Tibial nerve (tissue), 4 donors: Measurements from ENCODE around the gene FIBCD1. TPM values are rescaled to one million over a fixed set of nuclear protein-coding genes. Genes with fewer than 3 reads are reported as not detected.
"Not testable (repeated sequence)": the region's sequence is repeated elsewhere in the genome, so short reads cannot be mapped to it uniquely, and the experiment has no call there.

ENCODE experiments used
- DNase-seq, 2 donors: peaks; one replicate each; pipeline ENCODE4 v3.0.0-alpha.2; 2019; ENCODE audit warnings: low spot score in 2 of 2
- H3K27ac ChIP-seq, 4 donors: fragments of 200-600 bp; sonication (generic) in 3 of 4; one replicate each; pipeline ENCODE4 v1.5.1; 2017 to 2019; ENCODE audit warnings: mild to moderate bottlenecking in 1 of 4
- H3K27me3 ChIP-seq, 2 donors: fragments of 200-600 bp; sonication (generic) in 1 of 2; one replicate each; pipeline versions ENCODE4 v1.5.1 to v1.6.0; 2017 to 2019
- H3K36me3 ChIP-seq, 3 donors: fragments of 200-600 bp; sonication (generic); one replicate each; pipeline ENCODE4 v1.5.1; 2018 to 2019
- H3K4me1 ChIP-seq, 4 donors: fragments of 200-600 bp; sonication (generic) in 3 of 4; one replicate each; pipeline ENCODE4 v1.5.1; 2017 to 2019
- H3K4me3 ChIP-seq, 4 donors: fragments of 200-600 bp; sonication (generic) in 3 of 4; one replicate each; pipeline ENCODE4 v1.5.1; 2017 to 2019; ENCODE audit warnings: mild to moderate bottlenecking in 1 of 4, moderate library complexity in 1 of 4
- H3K9me3 ChIP-seq, 4 donors: fragments of 200-600 bp; sonication (generic) in 3 of 4; one replicate each; pipeline ENCODE4 v1.5.1; 2017 to 2019
- EP300 ChIP-seq, 2 donors: sonication (generic); formaldehyde crosslinking; IDR thresholded peaks; one replicate each; pipeline ENCODE4 v1.6.1; 2017; ENCODE audit warnings: antibody characterized with exemption in 2 of 2, mild to moderate bottlenecking in 1 of 2
- POLR2A ChIP-seq, 2 donors: fragments of 450-650 bp; IDR thresholded peaks; one replicate each; pipeline ENCODE4 v1.6.1; 2017; ENCODE audit warnings: antibody characterized with exemption in 2 of 2, mild to moderate bottlenecking in 2 of 2, moderate library complexity in 2 of 2
- WGBS, 2 donors: methylation state at CpG; one replicate each; pipeline ENCODE4 v1.1.5; 2018; 5-methylcytosine and 5-hydroxymethylcytosine counted together
- total RNA-seq, 4 donors: library from RNA; depleted of rRNA; stranded (reverse); fragments of >200 nt; gene quantifications; one replicate each; pipeline ENCODE4 v1.1.0, GENCODE V29; 2016
- TF ChIP-seq, protein P1 (sequence below), 5 experiments: fragments of 200-600 bp in 3 of 5; fragments of 450-650 bp in 2 of 5; sonication (generic) in 3 of 5; IDR thresholded peaks; one replicate each; pipeline ENCODE4 v1.5.1; 2016 to 2019; ENCODE audit warnings: antibody characterized with exemption in 5 of 5, mild to moderate bottlenecking in 3 of 5, moderate library complexity in 2 of 5

Gene FIBCD1
- total RNA-seq, 4 donors from 2014 or later: not detected

DNA sequence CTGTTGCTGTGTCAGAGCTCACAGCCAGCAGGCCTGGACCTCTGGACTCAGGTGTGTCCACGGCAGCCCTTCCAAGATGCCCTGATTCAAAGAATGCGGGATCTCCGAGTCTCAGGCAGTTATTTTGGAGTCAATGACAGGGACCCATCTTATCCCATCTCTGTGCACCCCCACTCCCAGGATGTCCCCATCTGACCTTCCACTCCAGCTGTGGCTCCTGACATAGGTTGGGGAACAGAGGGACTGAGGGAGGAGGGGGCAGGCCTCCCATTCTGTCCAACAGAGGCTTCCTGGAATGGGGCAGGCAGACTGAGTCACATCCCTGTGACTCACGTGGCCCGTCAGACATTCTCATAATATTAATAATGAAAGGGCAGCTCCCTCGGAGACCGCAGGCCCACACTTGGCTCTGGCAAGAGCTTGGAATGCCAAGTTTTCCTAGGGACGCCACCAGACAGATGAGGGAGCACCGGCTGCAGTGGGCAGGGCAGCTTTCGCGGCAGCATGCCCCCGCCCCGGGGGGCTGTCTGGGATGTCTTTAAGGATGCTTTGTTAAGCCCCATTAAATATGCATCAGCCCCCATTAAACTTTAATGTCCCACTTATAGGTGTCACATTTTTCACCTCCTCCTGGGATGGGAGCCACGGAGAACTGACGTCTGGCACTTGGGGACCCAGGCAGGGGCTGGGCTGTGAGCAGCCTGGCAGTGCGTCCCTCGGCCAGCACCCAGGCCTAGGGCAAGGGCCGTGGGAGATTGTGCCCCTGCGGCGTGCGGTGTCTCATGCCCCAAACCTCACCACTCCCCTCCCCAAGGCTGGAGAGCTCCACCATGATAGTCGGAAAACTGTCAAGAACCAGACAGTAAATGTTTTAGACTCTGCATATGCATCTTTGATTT lies 23.6 kb upstream of the FIBCD1 start:
- 46 to 54% methylated on average over 20 to 22 of the region's 22 CpGs for WGBS, 2 donors
- Histone ChIP-seq H3K4me3 (no peak overlapping the region), H3K4me1 (no peaks in the 10 kb centered on the region), H3K36me3 (no peaks in the 10 kb centered on the region), H3K9me3 (peaks cover 0 to 13% (median 0%) of the 10 kb centered on the region in 4 donors), H3K27ac (no peak overlapping the region), H3K27me3 (peaks cover 0 to 7% of the 10 kb centered on the region in 2 donors)
- no peak for DNase-seq
- no peak for TF ChIP-seq EP300 (IDR thresholded peaks at IDR 0.05)
- TF ChIP-seq POLR2A (IDR thresholded peaks at IDR 0.05): no peak
- TF ChIP-seq, protein P1, sequence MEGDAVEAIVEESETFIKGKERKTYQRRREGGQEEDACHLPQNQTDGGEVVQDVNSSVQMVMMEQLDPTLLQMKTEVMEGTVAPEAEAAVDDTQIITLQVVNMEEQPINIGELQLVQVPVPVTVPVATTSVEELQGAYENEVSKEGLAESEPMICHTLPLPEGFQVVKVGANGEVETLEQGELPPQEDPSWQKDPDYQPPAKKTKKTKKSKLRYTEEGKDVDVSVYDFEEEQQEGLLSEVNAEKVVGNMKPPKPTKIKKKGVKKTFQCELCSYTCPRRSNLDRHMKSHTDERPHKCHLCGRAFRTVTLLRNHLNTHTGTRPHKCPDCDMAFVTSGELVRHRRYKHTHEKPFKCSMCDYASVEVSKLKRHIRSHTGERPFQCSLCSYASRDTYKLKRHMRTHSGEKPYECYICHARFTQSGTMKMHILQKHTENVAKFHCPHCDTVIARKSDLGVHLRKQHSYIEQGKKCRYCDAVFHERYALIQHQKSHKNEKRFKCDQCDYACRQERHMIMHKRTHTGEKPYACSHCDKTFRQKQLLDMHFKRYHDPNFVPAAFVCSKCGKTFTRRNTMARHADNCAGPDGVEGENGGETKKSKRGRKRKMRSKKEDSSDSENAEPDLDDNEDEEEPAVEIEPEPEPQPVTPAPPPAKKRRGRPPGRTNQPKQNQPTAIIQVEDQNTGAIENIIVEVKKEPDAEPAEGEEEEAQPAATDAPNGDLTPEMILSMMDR (IDR thresholded peaks at IDR 0.05): no peak

DNA sequence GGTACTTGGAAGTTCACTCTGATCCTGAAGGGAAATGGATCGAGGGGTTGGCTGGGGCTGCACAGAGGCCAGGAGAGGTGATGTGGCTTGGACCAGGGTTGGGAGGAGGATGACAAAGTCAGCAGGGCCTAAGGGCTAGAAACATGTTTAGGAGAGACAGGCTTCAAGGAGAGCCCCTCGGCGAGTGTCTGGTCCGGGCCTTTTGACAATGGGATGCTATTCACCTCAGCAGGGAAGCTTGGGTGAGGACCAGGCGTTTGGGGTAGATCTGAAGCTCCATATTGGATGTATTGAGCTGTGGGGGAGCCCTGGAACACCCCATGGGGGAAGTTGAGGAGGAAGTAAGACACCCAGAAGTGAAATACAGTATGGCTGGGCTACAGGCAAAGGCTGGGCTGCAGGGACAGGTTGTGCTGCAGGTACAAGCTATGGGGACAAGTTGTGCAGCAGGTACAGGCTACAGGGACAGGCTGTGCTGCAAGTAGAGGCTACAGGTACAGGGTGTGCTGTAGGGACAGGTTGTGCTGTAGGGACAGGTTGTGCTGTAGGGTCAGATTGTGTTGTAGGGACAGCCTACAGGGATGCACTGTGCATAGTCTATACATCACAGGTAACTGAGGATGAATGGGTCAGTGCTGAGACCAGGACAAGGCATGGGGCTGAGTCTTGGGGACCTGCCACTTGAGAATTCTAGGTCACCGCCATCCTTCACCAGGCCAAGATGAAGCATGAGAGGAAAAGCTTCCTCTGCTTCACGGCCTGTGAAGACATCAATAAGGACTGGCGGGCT lies 22.7 kb upstream of the FIBCD1 start:
- WGBS, 2 donors: 82 to 83% methylated on average over 8 of the region's 8 CpGs
- TF ChIP-seq, protein P1 (IDR thresholded peaks at IDR 0.05): no peak
- TF ChIP-seq POLR2A (IDR thresholded peaks at IDR 0.05): no peak
- TF ChIP-seq EP300 (IDR thresholded peaks at IDR 0.05): no peak
- Histone ChIP-seq H3K4me1 (no peaks in the 10 kb centered on the region), H3K27ac (no peak overlapping the region), H3K36me3 (no peaks in the 10 kb centered on the region), H3K9me3 (peaks cover 0 to 13% (median 0%) of the 10 kb centered on the region in 4 donors), H3K4me3 (no peak overlapping the region), H3K27me3 (peaks cover 0 to 13% of the 10 kb centered on the region in 2 donors)
- no peak for DNase-seq

DNA sequence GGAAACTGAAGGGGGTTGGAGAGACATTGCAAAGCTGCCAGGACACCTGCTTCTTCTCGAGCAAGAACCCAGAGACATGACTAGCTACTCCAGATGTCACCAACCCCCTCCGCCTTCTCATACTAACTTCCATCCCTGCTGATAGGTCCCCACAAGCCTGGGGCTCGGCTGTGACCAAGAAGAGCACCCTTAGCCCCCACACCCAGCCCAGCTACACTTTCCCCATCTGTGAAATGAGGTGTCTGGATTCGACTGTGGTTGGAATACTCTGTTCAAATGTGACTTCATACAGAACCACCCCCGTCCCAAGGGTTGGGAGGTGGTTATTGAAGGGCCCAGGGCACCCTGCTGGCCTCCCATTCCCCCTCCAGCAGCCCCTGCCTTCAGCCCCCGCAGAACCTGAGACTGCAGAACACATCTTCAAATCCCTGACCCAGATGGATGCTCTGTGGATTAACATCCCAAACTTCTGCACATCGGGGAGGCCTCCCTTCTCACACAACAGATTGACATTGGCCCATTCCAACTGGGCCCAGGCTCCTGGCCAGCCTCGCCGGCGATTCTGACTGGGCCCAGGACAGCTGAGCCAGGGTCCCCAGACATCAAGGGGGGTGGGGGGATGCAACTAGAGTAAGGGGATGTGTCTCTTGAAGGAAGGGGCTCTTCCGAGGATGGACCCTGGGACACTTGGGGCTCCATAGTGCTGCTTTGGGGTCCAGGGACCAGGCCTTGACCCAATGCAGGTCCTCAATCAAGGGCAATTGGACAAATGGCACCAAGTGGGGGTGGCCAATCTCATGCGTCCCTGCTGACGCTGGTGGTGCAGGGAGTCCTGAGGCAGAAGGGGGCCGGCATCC lies 21.7 kb upstream of the FIBCD1 start:
- Histone ChIP-seq H3K4me3 (no peak overlapping the region), H3K36me3 (no peaks in the 10 kb centered on the region), H3K4me1 (no peaks in the 10 kb centered on the region), H3K27ac (no peak overlapping the region), H3K9me3 (peaks cover 0 to 13% (median 0%) of the 10 kb centered on the region in 4 donors), H3K27me3 (peaks cover 0 to 20% of the 10 kb centered on the region in 2 donors)
- TF ChIP-seq EP300 (IDR thresholded peaks at IDR 0.05) (no peak), POLR2A (IDR thresholded peaks at IDR 0.05) (no peak)
- TF ChIP-seq, protein P1 (IDR thresholded peaks at IDR 0.05): no peak
- 87 to 88% methylated on average over 14 of the region's 14 CpGs for WGBS, 2 donors
- DNase-seq: no peak

DNA sequence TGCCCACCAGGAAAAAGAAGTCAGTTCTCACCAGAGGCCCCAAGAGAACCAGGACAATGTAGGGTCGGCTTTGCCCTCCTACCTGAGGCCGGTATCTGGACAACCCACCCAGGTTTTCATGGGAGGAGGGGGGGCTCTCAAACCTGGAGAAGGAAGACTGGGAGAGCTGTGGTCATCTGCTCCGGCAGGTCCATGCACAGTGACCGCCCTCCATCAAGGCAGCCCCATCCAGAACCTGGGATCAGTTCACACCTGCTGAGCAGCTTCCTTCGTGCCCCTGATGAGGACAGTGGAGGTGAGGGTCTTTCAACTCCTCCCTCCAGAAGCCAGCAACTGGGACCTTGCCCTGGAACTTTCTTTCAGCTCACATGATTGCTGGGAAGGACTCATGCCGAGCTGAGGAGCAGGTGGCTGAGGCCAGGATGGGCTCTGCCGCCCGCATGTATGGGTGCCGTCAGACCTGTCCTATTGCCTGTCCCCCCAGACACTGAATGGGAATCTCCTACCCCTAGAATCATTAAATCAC lies 20.8 kb upstream of the FIBCD1 start:
- 86 to 88% methylated on average over 9 of the region's 9 CpGs for WGBS, 2 donors

DNA sequence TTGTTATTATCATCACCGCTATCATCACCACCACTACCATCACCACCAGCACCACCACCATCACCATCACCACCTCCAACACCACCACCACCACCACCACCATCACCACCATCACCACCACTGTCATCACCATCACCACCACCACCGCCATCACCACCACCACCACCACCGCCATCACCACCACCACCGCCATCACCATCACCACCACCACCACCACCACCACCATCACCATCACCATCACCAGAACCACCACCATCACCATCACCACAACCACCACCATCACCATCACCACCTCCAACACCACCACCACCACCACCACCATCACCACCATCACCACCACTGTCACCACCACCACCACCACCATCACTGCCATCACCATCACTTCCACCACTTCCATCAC lies 19.5 kb upstream of the FIBCD1 start:
- not testable (repeated sequence) for H3K36me3 ChIP-seq, H3K4me3 ChIP-seq, H3K27ac ChIP-seq, DNase-seq, H3K9me3 ChIP-seq, H3K4me1 ChIP-seq
- WGBS, 2 donors: 75 to 88% methylated on average over 4 of the region's 4 CpGs
- peaks cover 0 to 25% of the 10 kb centered on the region in 2 donors for H3K27me3 ChIP-seq

More for the DNA sequence above, 20.8 kb upstream of the FIBCD1 start:
- no peaks in the 10 kb centered on the region for H3K36me3 ChIP-seq
- no peak for DNase-seq
- peaks cover 0 to 10% (median 0%) of the 10 kb centered on the region in 4 donors for H3K9me3 ChIP-seq
- TF ChIP-seq POLR2A (IDR thresholded peaks at IDR 0.05) (no peak), EP300 (IDR thresholded peaks at IDR 0.05) (no peak)
- TF ChIP-seq, protein P1 (IDR thresholded peaks at IDR 0.05): no peak
- no peaks in the 10 kb centered on the region for H3K4me1 ChIP-seq
- peaks cover 0 to 25% of the 10 kb centered on the region in 2 donors for H3K27me3 ChIP-seq
- no peak overlapping the region for H3K27ac ChIP-seq
- H3K4me3 ChIP-seq: no peak overlapping the region
